ENCODE results near the gene CCL4L2. TPM values are rescaled to one million over a fixed set of nuclear protein-coding genes. Genes with fewer than 3 reads are reported as not detected.
"Not testable (repeated sequence)": the region's sequence is repeated elsewhere in the genome, so short reads cannot be mapped to it uniquely, and the experiment has no call there.

Gene CCL4L2
- total RNA-seq, 2 experiments from 2014 or later = 4.8 to 6.4 TPM

- ATAC-seq (no peak), DNase-seq (no peak)
- Mint-ChIP-seq H3K9me3 (ENCODE audit: low read depth) (no peaks in the 10 kb centered on the region), H3K27me3 (peaks cover 9% of the 10 kb centered on the region), H3K4me1 (no peaks in the 10 kb centered on the region), H3K36me3 (ENCODE audit: low read depth) (no peaks in the 10 kb centered on the region), H3K27ac (no peak overlapping the region), H3K4me3 (no peak overlapping the region)
- intact Hi-C loops (cut with DNase I, micrococcal nuclease) = no loop called here
- CTCF ChIA-PET = no interaction called here
- POLR2A ChIA-PET = no interaction called here
These were observed 2.1 kb downstream of the CCL4L2 start for GRCh38 chr17:36212966-36213365.

- CTCF ChIA-PET = no interaction called here
- H3K4me3 Mint-ChIP-seq = no peak overlapping the region
- no peak for DNase-seq
- H3K4me1 Mint-ChIP-seq = no peaks in the 10 kb centered on the region
- peaks cover 12% of the 10 kb centered on the region for H3K27me3 Mint-ChIP-seq
- no peaks in the 10 kb centered on the region for H3K36me3 Mint-ChIP-seq (ENCODE audit: low read depth)
- no peak overlapping the region for H3K27ac Mint-ChIP-seq
- intact Hi-C loops (cut with DNase I, micrococcal nuclease) = no loop called here
- no peaks in the 10 kb centered on the region for H3K9me3 Mint-ChIP-seq (ENCODE audit: low read depth)
- ATAC-seq = no peak
- POLR2A ChIA-PET = no interaction called here
These were observed 2.8 kb downstream of the CCL4L2 start for GRCh38 chr17:36213695-36214094.

- Mint-ChIP-seq H3K9me3 (ENCODE audit: low read depth) (no peaks in the 10 kb centered on the region), H3K27me3 (peaks cover 13% of the 10 kb centered on the region), H3K36me3 (ENCODE audit: low read depth) (no peaks in the 10 kb centered on the region), H3K4me3 (no peak overlapping the region), H3K27ac (no peak overlapping the region), H3K4me1 (no peaks in the 10 kb centered on the region)
- no peak for ATAC-seq
- CTCF ChIA-PET = no interaction called here
- DNase-seq = no peak
- intact Hi-C loops (cut with DNase I, micrococcal nuclease) = no loop called here
- POLR2A ChIA-PET = no interaction called here
These were observed 4.1 kb downstream of the CCL4L2 start for GRCh38 chr17:36214918-36215317.

- ATAC-seq; POLR2A ChIA-PET; H3K27ac Mint-ChIP-seq; H3K9me3 Mint-ChIP-seq (ENCODE audit: low read depth); H3K36me3 Mint-ChIP-seq (ENCODE audit: low read depth); H3K4me1 Mint-ChIP-seq; DNase-seq; intact Hi-C loops (cut with DNase I, micrococcal nuclease); H3K4me3 Mint-ChIP-seq; CTCF ChIA-PET: not testable (repeated sequence)
- H3K27me3 Mint-ChIP-seq = peaks cover 12% of the 10 kb centered on the region
These were observed 4.8 kb downstream of the CCL4L2 start for GRCh38 chr17:36215406-36216308.

- CTCF ChIA-PET; H3K36me3 Mint-ChIP-seq (ENCODE audit: low read depth); H3K9me3 Mint-ChIP-seq (ENCODE audit: low read depth); H3K4me3 Mint-ChIP-seq; H3K4me1 Mint-ChIP-seq; intact Hi-C loops (cut with DNase I, micrococcal nuclease); DNase-seq; ATAC-seq; H3K27me3 Mint-ChIP-seq; POLR2A ChIA-PET; H3K27ac Mint-ChIP-seq: not testable (repeated sequence)
These were observed 8.7 kb downstream of the CCL4L2 start for GRCh38 chr17:36219556-36219955.

- CTCF ChIA-PET; DNase-seq; intact Hi-C loops (cut with DNase I, micrococcal nuclease); H3K27me3 Mint-ChIP-seq; H3K9me3 Mint-ChIP-seq (ENCODE audit: low read depth); H3K4me1 Mint-ChIP-seq; H3K27ac Mint-ChIP-seq; H3K4me3 Mint-ChIP-seq; POLR2A ChIA-PET; H3K36me3 Mint-ChIP-seq (ENCODE audit: low read depth); ATAC-seq: not testable (repeated sequence)
These were observed 10.1 kb downstream of the CCL4L2 start for GRCh38 chr17:36220737-36221580.

GRCh38 chr17:36221581-36222100 is 10.8 kb downstream of the CCL4L2 start:
- ATAC-seq; H3K9me3 Mint-ChIP-seq (ENCODE audit: low read depth); POLR2A ChIA-PET; H3K27ac Mint-ChIP-seq; intact Hi-C loops (cut with DNase I, micrococcal nuclease); H3K4me1 Mint-ChIP-seq; H3K4me3 Mint-ChIP-seq; H3K36me3 Mint-ChIP-seq (ENCODE audit: low read depth); CTCF ChIA-PET; H3K27me3 Mint-ChIP-seq; DNase-seq: not testable (repeated sequence)

- H3K36me3 Mint-ChIP-seq (ENCODE audit: low read depth); intact Hi-C loops (cut with DNase I, micrococcal nuclease); H3K27ac Mint-ChIP-seq; H3K4me3 Mint-ChIP-seq; POLR2A ChIA-PET; H3K27me3 Mint-ChIP-seq; H3K4me1 Mint-ChIP-seq; DNase-seq; ATAC-seq; H3K9me3 Mint-ChIP-seq (ENCODE audit: low read depth); CTCF ChIA-PET: not testable (repeated sequence)
These were observed 12.1 kb downstream of the CCL4L2 start for GRCh38 chr17:36222967-36223366.

GRCh38 chr17:36229644-36230043 is 18.8 kb downstream of the CCL4L2 start:
- CTCF ChIA-PET; H3K9me3 Mint-ChIP-seq (ENCODE audit: low read depth); H3K4me1 Mint-ChIP-seq; H3K27ac Mint-ChIP-seq; H3K27me3 Mint-ChIP-seq; ATAC-seq; intact Hi-C loops (cut with DNase I, micrococcal nuclease); H3K4me3 Mint-ChIP-seq; H3K36me3 Mint-ChIP-seq (ENCODE audit: low read depth); POLR2A ChIA-PET: not testable (repeated sequence)
- DNase-seq = peak; percentile 24

GRCh38 chr17:36242046-36242445 is 31.2 kb downstream of the CCL4L2 start:
- H3K36me3 Mint-ChIP-seq (ENCODE audit: low read depth); H3K27me3 Mint-ChIP-seq; H3K27ac Mint-ChIP-seq; CTCF ChIA-PET; ATAC-seq; DNase-seq; H3K4me3 Mint-ChIP-seq; H3K9me3 Mint-ChIP-seq (ENCODE audit: low read depth); H3K4me1 Mint-ChIP-seq; POLR2A ChIA-PET; intact Hi-C loops (cut with DNase I, micrococcal nuclease): not testable (repeated sequence)

Data from activated CD4-positive, alpha-beta T cell treated with anti-CD3 and anti-CD28 coated beads for 36 hours (primary cell).